HL-60 (cell line): ENCODE measurements around the gene SLC22A4.

Source experiments
- POLR2AphosphoS5 ChIP-seq: IDR thresholded peaks from 2 replicates; pipeline ENCODE4 v1.6.1; 2012; ENCODE audit warnings: low read depth
- SPI1 ChIP-seq: IDR thresholded peaks from 2 replicates; pipeline ENCODE4 v1.6.1; 2012; ENCODE audit warnings: low read depth, mild to moderate bottlenecking, borderline replicate concordance
- TF ChIP-seq, protein P1 (sequence below): IDR thresholded peaks from one replicate; pipeline ENCODE4 v1.5.1; 2011; ENCODE audit warnings: low read length, control low read depth, inconsistent platforms; ENCODE audit not compliant: insufficient read depth

DNA sequence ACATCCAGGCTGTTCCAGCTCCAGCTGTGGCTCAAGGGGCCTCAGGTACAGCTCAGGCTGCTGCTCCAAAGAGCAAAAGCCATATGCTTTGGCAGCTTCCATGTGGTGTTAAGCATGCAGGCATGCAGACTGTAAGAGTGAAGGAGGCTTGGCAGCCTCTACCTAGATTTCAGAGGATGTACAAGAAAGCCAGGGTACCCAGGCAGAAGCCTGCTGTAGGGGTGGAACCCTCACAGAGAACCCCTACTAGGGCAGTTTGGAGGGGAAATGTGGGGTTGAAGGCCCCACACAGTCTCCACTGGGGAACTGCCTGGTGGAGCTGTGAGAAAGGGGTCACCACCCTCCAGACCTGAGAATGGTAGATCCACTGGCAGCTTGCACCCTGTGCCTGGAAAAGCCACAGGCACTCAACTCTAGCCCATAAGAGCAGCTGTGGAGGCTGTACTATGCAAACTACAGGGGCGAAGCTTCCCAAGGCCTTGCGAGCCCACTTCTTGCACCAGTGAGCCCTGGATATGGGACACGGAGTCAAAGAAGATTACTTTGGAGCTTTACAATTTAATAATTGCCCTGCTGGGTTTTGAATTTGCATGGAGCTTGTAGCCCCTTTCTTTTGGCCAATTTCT, 61.1 kb downstream of the SLC22A4 start:
- TF ChIP-seq, protein P1, sequence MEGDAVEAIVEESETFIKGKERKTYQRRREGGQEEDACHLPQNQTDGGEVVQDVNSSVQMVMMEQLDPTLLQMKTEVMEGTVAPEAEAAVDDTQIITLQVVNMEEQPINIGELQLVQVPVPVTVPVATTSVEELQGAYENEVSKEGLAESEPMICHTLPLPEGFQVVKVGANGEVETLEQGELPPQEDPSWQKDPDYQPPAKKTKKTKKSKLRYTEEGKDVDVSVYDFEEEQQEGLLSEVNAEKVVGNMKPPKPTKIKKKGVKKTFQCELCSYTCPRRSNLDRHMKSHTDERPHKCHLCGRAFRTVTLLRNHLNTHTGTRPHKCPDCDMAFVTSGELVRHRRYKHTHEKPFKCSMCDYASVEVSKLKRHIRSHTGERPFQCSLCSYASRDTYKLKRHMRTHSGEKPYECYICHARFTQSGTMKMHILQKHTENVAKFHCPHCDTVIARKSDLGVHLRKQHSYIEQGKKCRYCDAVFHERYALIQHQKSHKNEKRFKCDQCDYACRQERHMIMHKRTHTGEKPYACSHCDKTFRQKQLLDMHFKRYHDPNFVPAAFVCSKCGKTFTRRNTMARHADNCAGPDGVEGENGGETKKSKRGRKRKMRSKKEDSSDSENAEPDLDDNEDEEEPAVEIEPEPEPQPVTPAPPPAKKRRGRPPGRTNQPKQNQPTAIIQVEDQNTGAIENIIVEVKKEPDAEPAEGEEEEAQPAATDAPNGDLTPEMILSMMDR = no peak
- TF ChIP-seq SPI1 (no peak), POLR2AphosphoS5 (no peak)
